Erythroblast (primary cell): ENCODE results near the gene DTX3L.

ENCODE experiments used
- GATA1 ChIP-seq: IDR thresholded peaks from 2 replicates; pipeline ENCODE4 v1.6.1; 2011; ENCODE audit warnings: low read depth, mild to moderate bottlenecking, control low read depth, low read length, moderate library complexity
- POLR2A ChIP-seq: IDR thresholded peaks from 2 replicates; pipeline ENCODE4 v1.6.1; 2011; ENCODE audit warnings: mild to moderate bottlenecking, low read length

- no peak for TF ChIP-seq POLR2A
- TF ChIP-seq GATA1 = no peak
Observed at GRCh38 chr3:122520861-122521260, 43.3 kb upstream of the DTX3L start.
